OCI-LY1 (cell line): ENCODE data around the gene MTHFD1L.

Source experiments
- H2AFZ ChIP-seq: fragments of 200-600 bp; sonication (generic), shearing (Covaris generic); 2 replicates; pipeline ENCODE4 v1.6.0; 2014; ENCODE audit warnings: antibody characterized with exemption, mild to moderate bottlenecking, low read length
- H3F3A ChIP-seq: fragments of 200-600 bp; sonication (generic), shearing (Covaris generic); 2 replicates; pipeline ENCODE4 v1.6.0; 2014; ENCODE audit warnings: mild to moderate bottlenecking, antibody characterized with exemption, low read length, moderate library complexity; ENCODE audit not compliant: insufficient read depth
- H3K27ac ChIP-seq: fragments of 200-600 bp; sonication (generic); 2 replicates; pipeline ENCODE4 v1.5.1; 2014; ENCODE audit warnings: low read length, mixed run types, mild to moderate bottlenecking, low read depth; ENCODE audit not compliant: poor library complexity, severe bottlenecking
- H3K27me3 ChIP-seq: fragments of 200-600 bp; sonication (generic); 2 replicates; pipeline ENCODE4 v1.6.0; 2014; ENCODE audit warnings: antibody characterized with exemption, mild to moderate bottlenecking, low read length, moderate library complexity; ENCODE audit not compliant: insufficient read depth
- H3K36me3 ChIP-seq: fragments of 200-600 bp; sonication (generic); 2 replicates; pipeline ENCODE4 v1.6.1; 2014; ENCODE audit warnings: mild to moderate bottlenecking, antibody characterized with exemption, low read length, moderate library complexity, mixed read lengths; ENCODE audit not compliant: insufficient read depth
- H3K4me1 ChIP-seq: fragments of 200-600 bp; sonication (generic); 2 replicates; pipeline ENCODE4 v1.5.1; 2014; ENCODE audit warnings: mild to moderate bottlenecking, low read length, moderate library complexity; ENCODE audit not compliant: insufficient read depth, severe bottlenecking
- H3K4me2 ChIP-seq: fragments of 200-600 bp; sonication (generic), shearing (Covaris generic); 2 replicates; pipeline ENCODE4 v1.6.1; 2014; ENCODE audit warnings: low read length
- H3K4me3 ChIP-seq: fragments of 200-600 bp; sonication (generic); 2 replicates; pipeline ENCODE4 v1.5.1; 2014; ENCODE audit warnings: low read length, low read depth, mild to moderate bottlenecking, mixed read lengths; ENCODE audit not compliant: poor library complexity, severe bottlenecking
- H3K79me2 ChIP-seq: fragments of 200-600 bp; shearing (Covaris generic); 2 replicates; pipeline ENCODE4 v1.6.1; 2016; ENCODE audit warnings: mixed run types, low read length, mixed read lengths; ENCODE audit not compliant: insufficient read depth
- H3K9ac ChIP-seq: fragments of 200-600 bp; sonication (generic), shearing (Covaris generic); 2 replicates; pipeline ENCODE4 v1.6.1; 2014; ENCODE audit warnings: mild to moderate bottlenecking, low read length, mixed read lengths
- H3K9me2 ChIP-seq: fragments of 200-600 bp; sonication (generic), shearing (Covaris generic); 2 replicates; pipeline ENCODE4 v1.6.1; 2014; ENCODE audit warnings: low read depth, mild to moderate bottlenecking, low read length, mixed read lengths
- H3K9me3 ChIP-seq: fragments of 200-600 bp; shearing (Covaris generic); 2 replicates; pipeline ENCODE4 v1.6.1; 2014; ENCODE audit warnings: low read length, mixed read lengths
- H4K20me1 ChIP-seq: fragments of 200-600 bp; sonication (generic), shearing (Covaris generic); 2 replicates; pipeline ENCODE4 v1.6.0; 2016; ENCODE audit warnings: mild to moderate bottlenecking, low read length; ENCODE audit not compliant: insufficient read depth
- CTCF ChIP-seq: fragments of 200-600 bp; sonication (generic), shearing (Covaris generic); IDR thresholded peaks from 2 replicates; pipeline ENCODE4 v1.5.1; 2017; ENCODE audit warnings: mild to moderate bottlenecking, antibody characterized with exemption, low read length, moderate library complexity, mixed read lengths
- EZH2 ChIP-seq: fragments of 200-600 bp; sonication (generic), shearing (Covaris generic); IDR thresholded peaks from 2 replicates; pipeline ENCODE4 v1.8.0; 2017; ENCODE audit warnings: borderline replicate concordance, mixed run types, mild to moderate bottlenecking, antibody characterized with exemption, low read length, moderate library complexity, mixed read lengths

The MTHFD1L gene

DNA sequence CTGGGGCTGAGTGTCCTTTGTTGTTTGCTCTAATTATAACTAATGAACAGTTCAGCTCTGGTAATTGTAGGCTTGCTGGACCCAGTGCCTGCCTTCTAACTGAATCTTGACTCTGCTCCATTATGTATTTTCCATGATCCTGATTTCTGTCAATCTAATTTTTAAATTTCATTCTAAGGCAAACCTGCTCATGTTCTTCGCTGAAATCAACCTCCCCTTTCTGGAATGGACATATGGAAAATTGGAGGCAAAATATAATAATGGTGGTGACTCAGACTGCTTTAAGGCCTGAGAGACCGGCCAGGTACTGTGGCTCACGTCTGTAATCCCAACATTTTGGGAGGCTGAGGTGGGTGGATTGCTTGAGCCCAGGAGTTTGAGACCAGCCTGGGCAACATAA, 191.6 kb downstream of the MTHFD1L start:
- Histone ChIP-seq H3K4me2 (no peak overlapping the region), H3K9me2 (no peaks in the 10 kb centered on the region), H3K27me3 (no peaks in the 10 kb centered on the region), H2AFZ (no peak overlapping the region), H3K27ac (no peak overlapping the region), H3F3A (no peaks in the 10 kb centered on the region), H3K9ac (no peak overlapping the region), H3K4me3 (no peak overlapping the region), H3K4me1 (no peaks in the 10 kb centered on the region), H3K79me2 (no peaks in the 10 kb centered on the region), H4K20me1 (no peaks in the 10 kb centered on the region), H3K36me3 (peaks cover 11% of the 10 kb centered on the region; the same call in 1 of the 2 replicates), H3K9me3 (no peaks in the 10 kb centered on the region)
- TF ChIP-seq CTCF (no peak), EZH2 (no peak)

- Histone ChIP-seq H3K9me2 (no peaks in the 10 kb centered on the region), H2AFZ (no peak overlapping the region), H3K79me2 (no peaks in the 10 kb centered on the region), H4K20me1 (no peaks in the 10 kb centered on the region), H3K36me3 (peaks cover 11% of the 10 kb centered on the region; the same call in 1 of the 2 replicates), H3K27me3 (no peaks in the 10 kb centered on the region), H3K9me3 (no peaks in the 10 kb centered on the region), H3K9ac (no peak overlapping the region), H3K4me1 (no peaks in the 10 kb centered on the region), H3K27ac (no peak overlapping the region), H3K4me2 (no peak overlapping the region), H3K4me3 (no peak overlapping the region), H3F3A (no peaks in the 10 kb centered on the region)
- TF ChIP-seq EZH2 (no peak), CTCF (no peak)
These were observed 192.7 kb downstream of the MTHFD1L start for GRCh38 chr6:151058021-151058733.

DNA sequence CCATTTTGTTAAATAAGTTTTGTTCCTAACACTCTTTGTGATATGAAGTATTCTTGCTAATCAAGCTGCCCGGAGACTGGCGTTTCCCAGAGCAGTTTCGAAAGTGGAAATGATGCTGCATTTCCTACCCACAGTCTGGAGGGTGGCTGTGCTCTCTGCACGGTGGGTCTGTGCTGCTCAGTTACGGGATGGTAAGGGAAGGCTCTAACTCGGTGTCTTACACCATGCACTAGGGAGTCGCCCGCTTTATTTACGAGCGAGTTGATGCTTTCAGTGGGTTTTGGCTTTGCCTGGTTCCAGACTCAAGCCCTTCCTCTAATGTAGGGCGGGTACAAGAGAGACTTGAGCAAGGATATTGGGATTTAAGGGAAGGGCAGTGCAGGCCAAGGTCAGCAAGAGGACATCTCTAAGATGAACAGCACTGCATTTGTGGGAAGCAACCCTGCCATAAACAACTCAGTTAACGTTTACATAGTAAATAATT, 194.2 kb downstream of the MTHFD1L start:
- H3K27ac ChIP-seq, result no peak overlapping the region
- H3K36me3 ChIP-seq, result peaks cover 11% of the 10 kb centered on the region; the same call in 1 of the 2 replicates
- no peaks in the 10 kb centered on the region for H3K27me3 ChIP-seq
- no peak overlapping the region for H2AFZ ChIP-seq
- no peaks in the 10 kb centered on the region for H3K9me3 ChIP-seq
- H3F3A ChIP-seq, result no peaks in the 10 kb centered on the region
- TF ChIP-seq EZH2, result no peak
- no peak for TF ChIP-seq CTCF
- no peaks in the 10 kb centered on the region for H3K9me2 ChIP-seq
- no peaks in the 10 kb centered on the region for H3K79me2 ChIP-seq
- no peak overlapping the region for H3K4me2 ChIP-seq
- H4K20me1 ChIP-seq, result no peaks in the 10 kb centered on the region
- H3K9ac ChIP-seq, result no peak overlapping the region
- H3K4me1 ChIP-seq, result no peaks in the 10 kb centered on the region
- H3K4me3 ChIP-seq, result no peak overlapping the region
